ENCODE measurements around the gene UGT1A4.

Gene UGT1A4

GRCh38 chr2:233792720-233793119 is 74.2 kb downstream of the UGT1A4 start:
- DNase-seq = no peak

- DNase-seq = no peak
Measured at GRCh38 chr2:233793465-233794127, 75.1 kb downstream of the UGT1A4 start.

DNA sequence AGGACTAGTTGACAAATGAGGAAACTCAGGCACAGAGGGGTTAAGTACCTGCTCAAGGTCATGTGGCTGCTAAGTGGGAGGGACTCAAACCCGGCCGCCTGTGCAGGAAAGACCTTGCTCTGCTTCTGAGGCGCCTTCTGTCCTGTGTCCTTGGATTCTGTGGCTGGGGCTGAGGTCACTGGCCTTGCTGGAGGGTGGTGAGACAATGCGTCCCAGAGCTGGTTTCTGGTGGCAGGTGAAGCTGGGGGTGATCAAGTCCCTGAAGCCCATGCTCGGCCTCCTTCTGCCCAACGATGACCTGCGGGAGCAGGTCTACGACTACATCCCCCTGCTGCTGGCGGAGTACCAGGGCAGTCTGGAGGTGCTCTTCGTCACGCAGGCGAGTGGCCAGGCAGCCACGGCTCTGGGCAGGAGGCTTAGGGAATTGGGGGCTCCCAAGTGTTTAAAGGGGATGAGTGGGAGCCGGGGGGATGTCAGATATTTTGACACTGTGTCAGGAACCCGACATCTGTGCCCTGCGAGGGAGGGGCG is 75.7 kb downstream of the UGT1A4 start:
- no peak for DNase-seq

DNA sequence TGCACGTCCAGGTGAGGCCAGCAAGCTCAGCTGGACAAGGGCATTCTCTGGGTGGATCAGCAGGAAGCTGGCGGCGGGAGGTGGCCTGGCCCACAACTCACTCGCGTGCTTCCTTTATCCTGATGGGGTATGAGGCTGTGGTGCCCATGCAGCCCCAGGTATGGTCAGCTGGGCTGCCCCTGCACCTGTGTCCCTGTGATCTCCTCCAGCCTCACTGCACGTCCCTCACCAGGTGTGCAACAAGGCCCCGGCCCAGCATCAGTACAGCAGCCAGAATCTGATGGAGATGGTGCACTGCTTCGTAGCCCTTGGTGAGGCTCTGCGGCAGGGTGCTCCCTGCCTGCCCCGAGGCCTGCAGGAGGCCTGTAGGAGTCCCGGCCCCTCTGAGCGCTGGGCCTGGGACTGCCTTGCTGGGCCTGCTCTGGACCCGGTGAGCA is 77.2 kb downstream of the UGT1A4 start:
- no peak for DNase-seq

DNA sequence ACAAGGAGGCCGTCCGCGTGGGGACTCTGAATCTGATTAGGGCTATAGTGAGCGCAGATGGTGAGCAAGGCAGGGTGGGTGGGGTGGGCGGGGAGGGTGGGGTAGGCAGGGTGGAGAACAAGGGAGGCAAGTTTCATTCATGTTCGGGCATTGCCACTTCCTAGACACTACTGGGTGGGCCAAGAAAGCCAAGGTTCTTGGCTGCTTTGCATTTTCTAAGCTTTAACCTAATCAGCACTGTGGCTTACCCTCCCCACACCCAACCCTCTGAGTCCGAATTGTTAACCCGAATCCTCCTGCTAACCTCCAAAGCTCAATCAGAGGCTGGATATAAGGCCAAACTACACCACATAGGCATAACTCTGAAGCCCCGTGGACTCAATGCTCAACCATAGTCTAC is 77.7 kb downstream of the UGT1A4 start:
- no peak for DNase-seq

- DNase-seq = no peak
Measured at GRCh38 chr2:233798335-233799086, 80.0 kb downstream of the UGT1A4 start.

- no peak for DNase-seq
Measured at GRCh38 chr2:233799087-233799665, 80.6 kb downstream of the UGT1A4 start.

DNA sequence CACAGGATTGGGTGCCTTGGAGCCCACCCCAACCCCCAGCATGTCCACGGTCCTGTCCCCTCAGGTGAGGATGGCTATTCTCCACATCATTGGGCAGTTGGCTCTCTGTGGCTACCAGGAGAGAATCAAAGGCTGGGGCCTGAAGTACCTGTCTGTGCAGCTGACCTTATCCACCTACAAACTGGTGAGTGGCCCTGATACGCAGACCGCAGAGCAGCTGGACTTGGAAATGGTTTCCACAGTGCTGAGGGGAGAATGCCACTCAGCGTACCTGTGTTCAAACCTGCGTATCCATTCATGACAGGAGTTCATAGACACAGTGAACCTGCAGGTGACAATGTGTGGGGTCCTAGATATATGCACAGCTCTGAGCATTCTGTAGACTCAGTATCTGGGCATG is 81.2 kb downstream of the UGT1A4 start:
- DNase-seq = no peak

- DNase-seq = no peak
Measured at GRCh38 chr2:233800208-233800607, 81.7 kb downstream of the UGT1A4 start.

DNA sequence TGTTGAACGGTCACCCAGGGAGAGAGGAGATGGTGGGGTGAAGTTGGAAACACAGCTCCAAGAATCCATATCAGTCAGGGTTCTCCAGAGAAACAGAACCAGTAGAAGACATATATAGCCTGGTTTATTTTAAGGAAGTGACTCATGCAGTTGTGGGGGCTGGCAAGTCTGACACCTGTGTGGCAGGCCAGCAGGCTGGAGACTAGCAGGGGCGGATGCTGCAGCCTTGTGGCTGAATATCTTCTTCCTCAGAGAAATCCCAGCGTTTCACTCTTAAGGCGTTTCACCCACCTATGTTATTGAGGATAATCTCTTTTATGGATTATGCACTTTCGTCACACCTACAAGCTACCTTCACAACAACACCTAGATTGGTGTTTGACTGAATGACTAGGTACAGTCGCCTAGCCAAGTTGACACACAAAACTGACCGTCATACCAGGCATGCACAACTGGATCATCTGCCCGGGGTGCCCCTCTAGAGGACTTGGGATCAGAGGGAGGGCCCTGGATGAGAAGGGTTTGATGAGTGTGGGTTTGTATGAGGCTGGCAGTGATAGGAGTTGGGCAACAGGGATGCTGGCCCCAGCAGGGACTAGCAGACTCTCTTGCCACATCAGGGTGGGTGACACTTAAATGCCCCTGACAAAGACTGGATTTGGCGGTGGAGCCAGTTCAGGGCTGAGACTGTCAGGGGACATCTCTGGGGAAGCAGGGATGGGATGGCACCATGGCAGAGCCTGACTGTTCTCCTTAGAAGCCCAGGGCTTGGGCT is 83.0 kb downstream of the UGT1A4 start:
- DNase-seq = no peak

GRCh38 chr2:233802132-233802815 is 83.7 kb downstream of the UGT1A4 start:
- no peak for DNase-seq

DNA sequence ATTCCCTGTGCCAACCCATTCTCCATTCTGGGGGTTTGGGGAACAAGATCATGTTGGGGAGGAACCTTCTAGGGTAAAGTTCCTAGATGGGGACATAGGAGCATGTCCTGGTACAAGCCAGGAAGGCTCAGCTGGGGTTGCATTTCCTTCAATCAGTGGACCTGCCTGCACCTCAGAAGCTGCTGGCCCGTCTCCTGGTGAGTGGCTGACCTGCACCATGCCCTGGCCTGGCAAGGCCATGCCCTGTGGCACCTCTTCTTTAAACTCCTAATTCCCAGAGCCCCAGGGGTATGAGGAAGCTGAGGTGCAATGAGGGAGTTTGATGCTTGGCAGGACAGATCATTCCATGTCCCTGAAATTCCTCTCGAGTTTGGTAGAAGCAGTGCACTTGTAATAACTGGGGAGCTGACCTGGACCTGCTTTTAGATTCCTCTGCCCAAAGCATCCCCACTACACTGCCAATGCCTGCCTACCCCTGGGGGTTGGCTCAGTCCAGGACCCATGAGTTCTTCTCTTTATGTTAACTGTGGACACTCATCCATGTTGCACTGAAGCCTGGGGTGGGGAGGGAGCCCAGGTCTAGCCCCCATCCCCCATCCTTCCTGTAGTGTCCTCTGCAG is 84.9 kb downstream of the UGT1A4 start:
- DNase-seq = no peak

DNA sequence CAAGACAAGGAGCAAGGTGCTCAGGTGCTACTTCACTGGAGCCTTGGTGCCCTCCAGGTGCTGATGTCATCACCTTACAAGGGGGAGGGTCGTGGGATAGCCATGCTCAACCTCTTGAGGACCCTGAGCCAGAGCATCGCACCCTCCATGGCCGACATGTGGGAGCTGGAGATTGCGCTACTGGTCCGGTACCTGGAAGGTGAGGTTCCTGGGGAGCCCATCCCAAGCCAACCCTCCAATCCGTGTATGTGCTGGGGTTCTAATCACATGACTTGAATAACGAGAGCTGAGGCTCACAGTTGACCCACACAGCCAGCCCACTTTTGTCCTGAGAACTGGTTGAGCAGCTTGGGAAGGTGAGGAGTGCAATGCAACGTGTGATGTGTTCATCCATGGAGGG is 85.5 kb downstream of the UGT1A4 start:
- DNase-seq = no peak

- DNase-seq = no peak
Measured at GRCh38 chr2:233807215-233807865, 88.8 kb downstream of the UGT1A4 start.

GRCh38 chr2:233807966-233808935 is 89.7 kb downstream of the UGT1A4 start:
- no peak for DNase-seq

- no peak for DNase-seq
Measured at GRCh38 chr2:233810385-233810784, 91.8 kb downstream of the UGT1A4 start.

GRCh38 chr2:233811087-233811486 is 92.6 kb downstream of the UGT1A4 start:
- DNase-seq = no peak

DNA sequence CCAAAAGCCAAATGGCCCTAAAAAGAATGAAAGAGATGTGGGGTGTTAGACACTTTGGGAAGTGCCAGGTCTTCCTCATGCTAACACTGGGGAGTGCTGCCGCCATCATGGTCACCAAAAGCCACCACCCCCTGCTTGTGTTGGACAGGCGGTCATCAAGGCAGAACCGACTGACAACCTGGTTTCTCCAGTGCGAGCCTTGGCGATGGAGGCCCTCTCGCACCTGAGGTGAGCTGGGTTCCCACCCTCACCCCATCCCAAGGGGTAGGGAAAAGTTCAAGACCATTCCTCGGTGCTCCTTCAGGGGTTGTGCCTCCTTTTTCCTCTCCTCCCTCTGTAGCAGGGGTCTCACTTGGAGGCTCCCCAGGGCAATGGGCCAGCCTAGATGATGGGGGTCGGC is 93.2 kb downstream of the UGT1A4 start:
- DNase-seq = no peak

DNA sequence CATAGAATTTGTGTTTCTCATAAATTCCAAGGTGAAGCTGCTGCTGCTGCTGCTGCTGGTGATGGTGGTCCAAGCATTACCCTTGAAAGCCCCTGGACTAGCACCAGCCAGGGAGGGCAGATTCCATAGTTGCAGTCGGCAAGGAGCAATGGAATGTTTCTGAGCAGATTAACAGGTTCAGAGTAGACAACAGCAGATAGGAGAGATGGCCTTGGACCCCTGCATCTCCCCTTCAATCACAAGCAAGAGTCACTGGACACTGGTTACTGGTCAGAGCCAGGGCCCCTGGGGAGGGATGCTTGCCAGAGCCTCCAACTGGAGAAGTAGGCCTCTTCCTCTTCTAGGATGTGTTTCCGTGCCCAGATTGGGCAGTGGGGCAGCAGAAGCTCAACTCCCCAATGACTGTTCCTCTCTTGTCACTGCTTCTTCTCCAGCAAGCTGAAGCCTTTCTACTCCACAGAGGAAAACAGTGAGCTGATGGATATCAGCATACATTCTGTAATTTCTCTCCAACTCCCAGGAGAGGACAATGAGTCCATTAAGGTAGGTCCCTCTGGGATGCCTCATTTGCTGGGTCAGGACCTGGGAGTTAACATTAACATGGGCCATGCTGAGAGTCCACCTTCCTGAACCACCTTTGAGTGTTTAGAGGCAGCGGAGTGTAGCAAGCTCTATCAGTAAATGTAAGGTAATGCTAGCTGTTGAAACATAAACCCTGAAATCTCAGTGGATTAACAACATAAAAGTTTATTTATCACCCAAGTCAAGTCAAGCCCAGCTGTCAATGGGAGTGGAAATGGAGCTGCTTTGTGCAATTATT is 94.9 kb downstream of the UGT1A4 start:
- no peak for DNase-seq
